ENCODE measurements around the gene TTR. TPM values are rescaled to one million over a fixed set of nuclear protein-coding genes. Genes with fewer than 3 reads are reported as not detected.

The TTR gene
- total and polyA plus RNA-seq, 2 of the 13 experiments (the other 11 are each of a cell fraction or from before 2014, with no cell fraction given), result 91.3 to 496 TPM

GRCh38 chr18:31583185-31583854 lies 8.4 kb upstream of the TTR start (continued):
- TF ChIP-seq AHDC1 (CRISPR knock-in tag; IDR thresholded peaks at IDR 0.05; ENCODE audit: borderline replicate concordance) (no peak), ZBTB10 (CRISPR knock-in tag; IDR thresholded peaks at IDR 0.05; ENCODE audit: borderline replicate concordance) (peak; percentile 60; the same call in 1 of the 2 replicates), PAWR (CRISPR knock-in tag; IDR thresholded peaks at IDR 0.05; ENCODE audit: borderline replicate concordance) (no peak), ZBTB25 (CRISPR knock-in tag; IDR thresholded peaks at IDR 0.05) (no peak), ZSCAN29 (CRISPR knock-in tag; conservative IDR thresholded peaks at IDR 0.05) (0 out of 2 replicates have a peak, but pooled peaks have one; percentile 38), REST (IDR thresholded peaks at IDR 0.05; ENCODE audit: borderline replicate concordance in 1 of 2, low read depth in 1 of 2, low read length in 2 of 2) (0 out of 4 replicates have a peak, but pooled peaks of 1 of the 2 experiments have one; percentile 10), FOXA1 (IDR thresholded peaks at IDR 0.05) (no peak), FOXA1 (CRISPR knock-in tag; IDR thresholded peaks at IDR 0.05) (no peak), TEF (CRISPR knock-in tag; IDR thresholded peaks at IDR 0.05) (peak; percentile 56; the same call in 1 of the 2 replicates), NR2F1 (CRISPR knock-in tag; IDR thresholded peaks at IDR 0.05) (peak; percentile 44 to 60; a peak in 3 of 4 replicates), CBX1 (IDR thresholded peaks at IDR 0.05; ENCODE audit: low read depth) (no peak), CEBPB (IDR thresholded peaks at IDR 0.05; ENCODE audit: borderline replicate concordance, low read depth, low read length) (peak; percentile 42; the same call in 1 of the 2 replicates), MED1 (CRISPR knock-in tag; IDR thresholded peaks at IDR 0.05) (peak; percentile 56; the same call in 1 of the 2 replicates)

Data from HepG2 (cell line).